Activated naive CD4-positive, alpha-beta T cell treated with anti-CD3 and anti-CD28 coated beads, Interleukin-2, amount 10 ng/mL, durations not matched to agents 7 days and 5 days (primary cell): Measurements from ENCODE around the gene EP300.
A peak's percentile ranks its signal among the peaks of the same experiment; 100 is the strongest.
"Not testable (repeated sequence)": the region's sequence is repeated elsewhere in the genome, so short reads cannot be mapped to it uniquely, and the experiment has no call there.

Experiments
- CTCF ChIA-PET: fragments of 350-600 bp; sonication (Branson Sonifier 250); formaldehyde crosslinking; loops from one replicate; lab custom pipeline; 2021; ENCODE audit warnings: antibody characterized with exemption; lab: Charles Lee
- DNase-seq: peaks from one replicate; pipeline ENCODE4 v3.0.0-alpha.2; 2020
- H3K27ac Mint-ChIP-seq: one replicate; pipeline ENCODE4 v1.8.0; 2021; ENCODE audit warnings: mild to moderate bottlenecking, moderate library complexity, mixed read lengths
- H3K27me3 Mint-ChIP-seq: one replicate; pipeline ENCODE4 v1.8.0; 2021; ENCODE audit warnings: mild to moderate bottlenecking, mixed read lengths
- H3K36me3 Mint-ChIP-seq: one replicate; pipeline ENCODE4 v1.8.0; 2021; ENCODE audit warnings: mixed read lengths
- H3K4me1 Mint-ChIP-seq: one replicate; pipeline ENCODE4 v1.8.0; 2021; ENCODE audit warnings: mixed read lengths
- H3K4me3 Mint-ChIP-seq: one replicate; pipeline ENCODE4 v1.8.0; 2021; ENCODE audit warnings: mild to moderate bottlenecking, moderate library complexity, mixed read lengths
- H3K9me3 Mint-ChIP-seq: one replicate; pipeline ENCODE4 v1.8.0; 2021; ENCODE audit warnings: mixed read lengths

EP300 gene

GRCh38 chr22:41147722-41148121, 55.3 kb downstream of the EP300 start:
- Mint-ChIP-seq H3K27me3 (no peaks in the 10 kb centered on the region), H3K36me3 (peaks cover 56% of the 10 kb centered on the region), H3K4me1 (no peaks in the 10 kb centered on the region), H3K9me3 (no peaks in the 10 kb centered on the region), H3K27ac (peak overlapping the region; percentile 68), H3K4me3 (no peak overlapping the region)
- no peak for DNase-seq
- CTCF ChIA-PET: no interaction called here

- Mint-ChIP-seq H3K4me1 (no peaks in the 10 kb centered on the region), H3K9me3 (no peaks in the 10 kb centered on the region), H3K27ac (no peak overlapping the region), H3K36me3 (peaks cover 76% of the 10 kb centered on the region), H3K4me3 (no peak overlapping the region), H3K27me3 (no peaks in the 10 kb centered on the region)
- CTCF ChIA-PET: no interaction called here
- DNase-seq: no peak
Measured at GRCh38 chr22:41152902-41153301, 60.5 kb downstream of the EP300 start.

GRCh38 chr22:41157083-41157482, 64.7 kb downstream of the EP300 start:
- CTCF ChIA-PET: no interaction called here
- Mint-ChIP-seq H3K4me1 (no peaks in the 10 kb centered on the region), H3K27ac (no peak overlapping the region), H3K27me3 (no peaks in the 10 kb centered on the region), H3K36me3 (peaks cover 71% of the 10 kb centered on the region), H3K4me3 (no peak overlapping the region), H3K9me3 (no peaks in the 10 kb centered on the region)
- no peak for DNase-seq

DNA sequence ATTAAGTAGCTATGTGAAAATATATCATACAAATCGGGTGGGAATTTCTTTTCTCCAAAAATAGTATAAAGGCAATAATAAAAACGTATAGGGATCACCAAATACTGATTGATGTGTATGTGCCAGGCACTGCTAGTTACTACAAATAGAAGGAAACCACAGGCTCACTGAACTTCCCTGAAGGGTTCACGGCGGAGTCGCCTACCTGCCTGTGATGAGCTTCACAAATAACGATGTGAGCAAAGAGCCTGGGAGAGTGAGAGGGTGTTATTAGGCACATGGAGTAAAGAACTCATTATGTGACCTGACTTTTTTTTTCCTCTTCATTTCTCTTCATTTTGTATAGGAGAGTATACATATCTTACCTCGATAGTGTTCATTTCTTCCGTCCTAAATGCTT, 76.8 kb downstream of the EP300 start:
- DNase-seq: no peak
- CTCF ChIA-PET: no interaction called here
- H3K36me3 Mint-ChIP-seq: peaks cover 57% of the 10 kb centered on the region
- no peaks in the 10 kb centered on the region for H3K4me1 Mint-ChIP-seq
- no peaks in the 10 kb centered on the region for H3K9me3 Mint-ChIP-seq
- no peaks in the 10 kb centered on the region for H3K27me3 Mint-ChIP-seq
- no peak overlapping the region for H3K27ac Mint-ChIP-seq
- H3K4me3 Mint-ChIP-seq: no peak overlapping the region

DNA sequence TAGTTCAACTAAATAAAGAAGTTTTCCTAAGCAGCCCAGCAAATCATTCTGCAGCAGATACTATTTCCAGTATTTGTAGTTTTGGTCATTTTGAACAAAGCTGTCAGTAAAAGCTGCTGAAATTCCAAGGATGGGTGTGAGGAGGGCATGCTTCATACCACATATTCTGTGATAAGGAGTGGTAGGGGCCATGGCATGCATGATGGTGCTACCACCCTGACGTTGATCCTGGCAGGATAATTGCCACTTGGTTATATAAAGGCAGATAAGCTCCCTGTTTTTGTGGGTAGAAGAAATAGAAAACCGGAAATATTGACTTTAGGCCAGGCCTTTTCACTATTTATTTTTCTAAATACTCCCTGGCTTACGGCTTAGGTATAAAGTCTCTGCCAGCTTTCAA, 79.6 kb downstream of the EP300 start:
- no peaks in the 10 kb centered on the region for H3K27me3 Mint-ChIP-seq
- H3K36me3 Mint-ChIP-seq: peaks cover 64% of the 10 kb centered on the region
- DNase-seq: no peak
- H3K9me3 Mint-ChIP-seq: no peaks in the 10 kb centered on the region
- no peak overlapping the region for H3K27ac Mint-ChIP-seq
- H3K4me1 Mint-ChIP-seq: peaks cover 23% of the 10 kb centered on the region
- H3K4me3 Mint-ChIP-seq: no peak overlapping the region
- CTCF ChIA-PET: interaction anchor here (1.1 kb wide), 1 partner anchor 249 kb away, joined by 3 read pairs; no protein-coding TSS in a partner anchor

GRCh38 chr22:41175546-41175945, 83.2 kb downstream of the EP300 start:
- Mint-ChIP-seq H3K4me1 (peaks cover 23% of the 10 kb centered on the region), H3K4me3 (no peak overlapping the region), H3K27ac (peak overlapping the region; percentile 76), H3K27me3 (no peaks in the 10 kb centered on the region), H3K9me3 (no peaks in the 10 kb centered on the region), H3K36me3 (peaks cover 65% of the 10 kb centered on the region)
- no peak for DNase-seq
- CTCF ChIA-PET: interaction anchor here (0.8 kb wide), 1 partner anchor 62 kb away, joined by 3 read pairs; no protein-coding TSS in a partner anchor

- H3K4me1 Mint-ChIP-seq: peaks cover 23% of the 10 kb centered on the region
- no peak overlapping the region for H3K4me3 Mint-ChIP-seq
- no peak overlapping the region for H3K27ac Mint-ChIP-seq
- CTCF ChIA-PET: no interaction called here
- H3K27me3 Mint-ChIP-seq: no peaks in the 10 kb centered on the region
- no peaks in the 10 kb centered on the region for H3K9me3 Mint-ChIP-seq
- no peak for DNase-seq
- H3K36me3 Mint-ChIP-seq: peaks cover 61% of the 10 kb centered on the region
Measured at GRCh38 chr22:41177040-41177621, 84.7 kb downstream of the EP300 start.

DNA sequence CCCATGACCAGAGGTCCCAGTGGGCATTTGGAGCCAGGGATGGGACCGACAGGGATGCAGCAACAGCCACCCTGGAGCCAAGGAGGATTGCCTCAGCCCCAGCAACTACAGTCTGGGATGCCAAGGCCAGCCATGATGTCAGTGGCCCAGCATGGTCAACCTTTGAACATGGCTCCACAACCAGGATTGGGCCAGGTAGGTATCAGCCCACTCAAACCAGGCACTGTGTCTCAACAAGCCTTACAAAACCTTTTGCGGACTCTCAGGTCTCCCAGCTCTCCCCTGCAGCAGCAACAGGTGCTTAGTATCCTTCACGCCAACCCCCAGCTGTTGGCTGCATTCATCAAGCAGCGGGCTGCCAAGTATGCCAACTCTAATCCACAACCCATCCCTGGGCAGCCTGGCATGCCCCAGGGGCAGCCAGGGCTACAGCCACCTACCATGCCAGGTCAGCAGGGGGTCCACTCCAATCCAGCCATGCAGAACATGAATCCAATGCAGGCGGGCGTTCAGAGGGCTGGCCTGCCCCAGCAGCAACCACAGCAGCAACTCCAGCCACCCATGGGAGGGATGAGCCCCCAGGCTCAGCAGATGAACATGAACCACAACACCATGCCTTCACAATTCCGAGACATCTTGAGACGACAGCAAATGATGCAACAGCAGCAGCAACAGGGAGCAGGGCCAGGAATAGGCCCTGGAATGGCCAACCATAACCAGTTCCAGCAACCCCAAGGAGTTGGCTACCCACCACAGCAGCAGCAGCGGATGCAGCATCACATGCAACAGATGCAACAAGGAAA, 85.4 kb downstream of the EP300 start:
- peaks cover 23% of the 10 kb centered on the region for H3K4me1 Mint-ChIP-seq
- no peak overlapping the region for H3K4me3 Mint-ChIP-seq
- no peak overlapping the region for H3K27ac Mint-ChIP-seq
- H3K9me3 Mint-ChIP-seq: no peaks in the 10 kb centered on the region
- CTCF ChIA-PET: no interaction called here
- no peak for DNase-seq
- peaks cover 57% of the 10 kb centered on the region for H3K36me3 Mint-ChIP-seq
- no peaks in the 10 kb centered on the region for H3K27me3 Mint-ChIP-seq

GRCh38 chr22:41178425-41178975, 86.1 kb downstream of the EP300 start:
- no peak for DNase-seq
- CTCF ChIA-PET: no interaction called here
- Mint-ChIP-seq H3K27ac (no peak overlapping the region), H3K27me3 (no peaks in the 10 kb centered on the region), H3K9me3 (no peaks in the 10 kb centered on the region), H3K4me1 (peaks cover 23% of the 10 kb centered on the region), H3K4me3 (no peak overlapping the region), H3K36me3 (peaks cover 50% of the 10 kb centered on the region)

GRCh38 chr22:41180362-41180761, 88.0 kb downstream of the EP300 start:
- not testable (repeated sequence) for H3K9me3 Mint-ChIP-seq, H3K4me3 Mint-ChIP-seq

DNA sequence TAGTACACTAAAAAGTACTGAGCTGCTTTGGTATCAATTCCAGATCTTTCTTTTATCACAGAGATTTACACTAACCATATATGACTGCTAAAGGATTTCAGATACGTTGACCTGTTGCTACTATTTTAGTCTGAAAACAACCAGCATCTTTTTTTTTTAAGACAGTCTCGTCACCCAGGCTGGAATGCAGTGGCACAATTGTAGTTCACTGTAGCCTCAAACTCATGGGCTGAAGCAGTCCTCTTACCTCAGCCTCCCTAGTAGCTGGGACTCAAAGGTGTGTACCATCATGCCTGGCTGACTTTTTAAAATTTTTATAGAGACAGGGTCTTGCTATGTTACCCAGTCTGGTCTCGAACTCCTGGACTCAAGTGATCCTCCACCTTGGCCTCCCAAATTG, 88.5 kb downstream of the EP300 start:
- Mint-ChIP-seq H3K9me3 (no peaks in the 10 kb centered on the region), H3K27me3 (no peaks in the 10 kb centered on the region), H3K36me3 (peaks cover 34% of the 10 kb centered on the region), H3K4me1 (peaks cover 5% of the 10 kb centered on the region), H3K4me3 (no peak overlapping the region), H3K27ac (no peak overlapping the region)
- CTCF ChIA-PET: interaction anchor here (0.9 to 2.6 kb wide), 3 partner anchors 17 to 258 kb away, joined by 3 to 11 read pairs (median 9); no protein-coding TSS in a partner anchor
- no peak for DNase-seq

More at GRCh38 chr22:41180362-41180761, 88.0 kb downstream of the EP300 start:
- peaks cover 11% of the 10 kb centered on the region for H3K4me1 Mint-ChIP-seq
- not testable (repeated sequence) for H3K27ac Mint-ChIP-seq, H3K27me3 Mint-ChIP-seq, DNase-seq
- CTCF ChIA-PET: interaction anchor here (0.9 to 2.6 kb wide), 3 partner anchors 17 to 257 kb away, joined by 3 to 11 read pairs (median 9); no protein-coding TSS in a partner anchor
- peaks cover 40% of the 10 kb centered on the region for H3K36me3 Mint-ChIP-seq

- Mint-ChIP-seq H3K27me3 (no peaks in the 10 kb centered on the region), H3K4me3 (no peak overlapping the region), H3K27ac (no peak overlapping the region), H3K4me1 (no peaks in the 10 kb centered on the region), H3K9me3 (no peaks in the 10 kb centered on the region), H3K36me3 (peaks cover 29% of the 10 kb centered on the region)
- CTCF ChIA-PET: interaction anchor here (0.9 to 2.6 kb wide), 3 partner anchors 16 to 258 kb away, joined by 3 to 11 read pairs (median 9); no protein-coding TSS in a partner anchor
- no peak for DNase-seq
Measured at GRCh38 chr22:41181349-41182241, 89.2 kb downstream of the EP300 start.

DNA sequence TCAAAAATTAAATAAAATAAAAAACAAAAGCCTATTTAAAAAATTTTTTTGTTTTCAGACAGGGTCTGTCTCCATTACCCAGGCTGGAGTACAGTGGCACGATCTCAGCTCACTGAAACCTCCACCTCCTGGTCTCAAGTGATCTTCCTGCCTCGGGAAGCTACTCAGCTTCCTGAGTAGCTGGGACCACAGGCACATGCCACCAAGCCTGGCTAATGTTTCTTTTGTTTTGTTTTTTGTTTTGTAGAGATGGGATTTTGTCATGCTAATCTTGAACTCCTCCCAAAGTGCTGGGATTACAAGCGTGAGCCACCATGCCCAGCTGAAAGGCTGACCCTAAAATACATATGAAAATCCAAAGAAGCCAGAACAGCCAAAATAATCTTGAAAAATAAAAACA, 92.3 kb downstream of the EP300 start:
- Mint-ChIP-seq H3K4me3 (no peak overlapping the region), H3K27ac (no peak overlapping the region), H3K4me1 (no peaks in the 10 kb centered on the region), H3K27me3 (peaks cover 2% of the 10 kb centered on the region), H3K36me3 (peaks cover 7% of the 10 kb centered on the region), H3K9me3 (no peaks in the 10 kb centered on the region)
- no peak for DNase-seq
- CTCF ChIA-PET: no interaction called here

DNA sequence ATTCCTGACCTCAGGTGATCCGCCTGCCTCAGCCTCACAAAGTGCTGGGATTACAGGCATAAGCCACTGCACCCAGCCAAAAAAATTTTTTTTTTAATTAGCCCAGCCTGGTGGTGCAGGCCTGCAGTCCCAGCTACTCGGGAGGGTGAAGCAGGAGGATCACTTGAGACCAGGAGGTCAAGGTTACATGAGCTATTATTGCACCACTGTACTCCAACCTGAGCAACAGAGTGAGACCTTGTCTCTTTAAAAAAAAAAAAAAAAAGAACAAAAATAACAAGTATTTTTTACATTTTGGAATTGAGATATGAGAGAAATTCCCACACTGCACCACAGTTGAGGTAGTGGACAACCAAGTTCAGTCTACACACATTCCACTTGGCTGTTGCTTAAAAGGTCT, 99.1 kb downstream of the EP300 start:
- Mint-ChIP-seq H3K4me1 (peaks cover under 1% of the 10 kb centered on the region), H3K36me3 (no peaks in the 10 kb centered on the region), H3K9me3 (no peaks in the 10 kb centered on the region), H3K27ac (no peak overlapping the region), H3K27me3 (peaks cover 22% of the 10 kb centered on the region), H3K4me3 (no peak overlapping the region)
- DNase-seq: no peak
- CTCF ChIA-PET: no interaction called here
